ENCODE measurements around the gene ZFAND3.
"Not testable (repeated sequence)": the region's sequence is repeated elsewhere in the genome, so short reads cannot be mapped to it uniquely, and the experiment has no call there.

The ZFAND3 gene

DNA sequence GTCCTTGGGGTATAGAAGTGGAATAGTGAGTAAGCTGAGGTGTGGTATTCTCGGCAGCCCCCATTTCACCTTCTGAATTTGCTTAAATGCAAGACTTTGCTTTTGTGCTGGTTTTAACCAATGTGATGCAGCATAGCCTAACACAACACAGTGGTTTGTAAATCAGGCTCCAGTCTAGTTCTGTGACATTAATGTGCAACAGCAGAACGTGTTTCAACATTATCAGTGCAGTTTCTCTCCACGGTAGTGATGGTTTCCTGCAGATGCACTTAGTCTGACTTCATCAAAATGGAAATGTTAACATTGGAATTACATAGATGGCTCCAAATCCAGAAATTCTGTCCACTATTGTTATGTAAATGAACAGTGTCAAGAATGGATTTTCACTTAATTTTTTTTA lies 139.5 kb downstream of the ZFAND3 start:
- Histone ChIP-seq H3K4me3 (ENCODE audit: low read depth, low read length, poor library complexity, severe bottlenecking) (no peak overlapping the region), H3F3A (ENCODE audit: insufficient read depth, low read length) (no peaks in the 10 kb centered on the region), H3K36me3 (ENCODE audit: insufficient read depth, low read length) (no peaks in the 10 kb centered on the region; the same call in 1 of the 2 replicates), H3K79me2 (ENCODE audit: insufficient read depth, low read length) (no peaks in the 10 kb centered on the region), H3K4me1 (ENCODE audit: insufficient read depth, low read length, severe bottlenecking) (no peaks in the 10 kb centered on the region), H3K9ac (ENCODE audit: low read length) (no peak overlapping the region), H2AFZ (ENCODE audit: low read length) (no peak overlapping the region), H3K27ac (ENCODE audit: low read depth, low read length, poor library complexity, severe bottlenecking) (no peak overlapping the region), H3K9me3 (ENCODE audit: low read length) (no peaks in the 10 kb centered on the region), H4K20me1 (ENCODE audit: insufficient read depth, low read length) (no peaks in the 10 kb centered on the region), H3K27me3 (ENCODE audit: insufficient read depth, low read length) (no peaks in the 10 kb centered on the region), H3K9me2 (ENCODE audit: low read depth, low read length) (no peaks in the 10 kb centered on the region), H3K4me2 (ENCODE audit: low read length) (no peak overlapping the region)
- TF ChIP-seq CTCF (IDR thresholded peaks at IDR 0.05; ENCODE audit: low read length) (no peak), EZH2 (IDR thresholded peaks at IDR 0.05; ENCODE audit: borderline replicate concordance, low read length) (no peak)

- H3K36me3 ChIP-seq (ENCODE audit: insufficient read depth, low read length), result no peaks in the 10 kb centered on the region; the same call in 1 of the 2 replicates
- H3K9me2 ChIP-seq (ENCODE audit: low read depth, low read length), result no peaks in the 10 kb centered on the region
- no peak overlapping the region for H3K4me2 ChIP-seq (ENCODE audit: low read length)
- TF ChIP-seq EZH2 (IDR thresholded peaks at IDR 0.05; ENCODE audit: borderline replicate concordance, low read length) (no peak), CTCF (IDR thresholded peaks at IDR 0.05; ENCODE audit: low read length) (no peak)
- no peak overlapping the region for H2AFZ ChIP-seq (ENCODE audit: low read length)
- no peak overlapping the region for H3K27ac ChIP-seq (ENCODE audit: low read depth, low read length, poor library complexity, severe bottlenecking)
- H4K20me1 ChIP-seq (ENCODE audit: insufficient read depth, low read length), result no peaks in the 10 kb centered on the region
- H3K27me3 ChIP-seq (ENCODE audit: insufficient read depth, low read length), result no peaks in the 10 kb centered on the region
- H3K4me3 ChIP-seq (ENCODE audit: low read depth, low read length, poor library complexity, severe bottlenecking), result no peak overlapping the region
- H3K4me1 ChIP-seq (ENCODE audit: insufficient read depth, low read length, severe bottlenecking), result no peaks in the 10 kb centered on the region
- no peaks in the 10 kb centered on the region for H3F3A ChIP-seq (ENCODE audit: insufficient read depth, low read length)
- H3K9ac ChIP-seq (ENCODE audit: low read length), result no peak overlapping the region
- H3K9me3 ChIP-seq (ENCODE audit: low read length), result no peaks in the 10 kb centered on the region
- no peaks in the 10 kb centered on the region for H3K79me2 ChIP-seq (ENCODE audit: insufficient read depth, low read length)
Observed at GRCh38 chr6:37960139-37960935, 140.8 kb downstream of the ZFAND3 start.

DNA sequence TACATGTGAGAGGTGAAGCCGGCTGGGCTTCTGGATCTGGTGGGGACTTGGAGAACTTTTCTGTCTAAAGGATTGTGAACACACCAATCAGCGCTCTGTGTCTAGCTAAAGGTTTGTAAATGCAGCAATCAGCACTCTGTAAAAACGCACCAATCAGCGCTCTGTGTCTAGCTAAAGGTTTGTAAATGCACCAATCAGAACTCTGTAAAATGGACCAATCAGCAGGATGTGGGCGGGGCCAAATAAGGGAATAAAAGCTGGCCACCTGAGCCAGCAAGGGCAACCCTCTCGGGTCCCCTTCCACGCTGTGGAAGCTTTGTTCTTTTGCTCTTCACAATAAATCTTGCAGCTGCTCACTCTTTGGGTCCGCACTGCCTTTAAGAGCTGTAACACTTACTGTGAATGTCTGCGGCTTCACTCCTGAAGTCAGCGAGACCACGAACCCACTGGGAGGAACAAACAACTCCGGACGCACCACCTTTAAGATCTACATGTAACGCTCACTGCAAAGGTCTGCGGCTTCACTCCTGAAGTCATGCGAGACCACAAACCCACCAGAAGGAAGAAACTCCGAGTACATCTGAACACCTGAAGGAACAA lies 143.1 kb downstream of the ZFAND3 start:
- H3K9me3 ChIP-seq (ENCODE audit: low read length); H3K27me3 ChIP-seq (ENCODE audit: insufficient read depth, low read length); H3K27ac ChIP-seq (ENCODE audit: low read depth, low read length, poor library complexity, severe bottlenecking); H3K36me3 ChIP-seq (ENCODE audit: insufficient read depth, low read length); H3K4me3 ChIP-seq (ENCODE audit: low read depth, low read length, poor library complexity, severe bottlenecking); H3F3A ChIP-seq (ENCODE audit: insufficient read depth, low read length); H4K20me1 ChIP-seq (ENCODE audit: insufficient read depth, low read length); H3K79me2 ChIP-seq (ENCODE audit: insufficient read depth, low read length); H2AFZ ChIP-seq (ENCODE audit: low read length); H3K9ac ChIP-seq (ENCODE audit: low read length); H3K4me2 ChIP-seq (ENCODE audit: low read length); H3K4me1 ChIP-seq (ENCODE audit: insufficient read depth, low read length, severe bottlenecking); H3K9me2 ChIP-seq (ENCODE audit: low read depth, low read length): not testable (repeated sequence)

Data from OCI-LY1 (cell line).